GM23338 (cell line): ENCODE results near the gene ARRDC2. TPM values are rescaled to one million over a fixed set of nuclear protein-coding genes. Genes with fewer than 3 reads are reported as not detected.

Experiments used
- ATAC-seq: fragments of 200-7000 bp; cut with Tn5 transposase; 3 replicates; pipeline ENCODE4 v1.9.1; 2020
- DNase-seq: peaks from one replicate; pipeline ENCODE4 v3.0.0-alpha.2; 2015; ENCODE audit warnings: low spot score
- H2AFZ ChIP-seq: fragments of 200-600 bp; sonication (generic); 2 replicates; pipeline ENCODE4 v1.8.0; 2016; ENCODE audit warnings: antibody characterized with exemption, mild to moderate bottlenecking, moderate library complexity
- H3F3A ChIP-seq: fragments of 200-600 bp; sonication (generic); replicated peaks from 2 replicates; pipeline ENCODE4 v1.8.0; 2017; ENCODE audit warnings: antibody characterized with exemption, mixed run types, low read depth
- H3K27ac ChIP-seq: fragments of 200-600 bp; sonication (generic); 2 replicates; pipeline ENCODE4 v1.6.1; 2016; ENCODE audit warnings: low read depth
- H3K27me3 ChIP-seq: fragments of 200-600 bp; sonication (generic); 2 replicates; pipeline ENCODE4 v1.8.0; 2016; ENCODE audit warnings: mild to moderate bottlenecking, mixed run types, moderate library complexity; ENCODE audit not compliant: insufficient read depth
- H3K36me3 ChIP-seq: fragments of 200-600 bp; sonication (generic); 2 replicates; pipeline ENCODE4 v1.8.0; 2016; ENCODE audit warnings: mild to moderate bottlenecking; ENCODE audit not compliant: insufficient read depth
- H3K4me1 ChIP-seq: fragments of 200-600 bp; sonication (generic); 2 replicates; pipeline ENCODE4 v1.8.0; 2016; ENCODE audit warnings: mild to moderate bottlenecking, moderate library complexity; ENCODE audit not compliant: insufficient read depth
- H3K4me2 ChIP-seq: fragments of 200-600 bp; sonication (generic); 2 replicates; pipeline ENCODE4 v1.7.1; 2017; ENCODE audit warnings: mixed run types
- H3K4me3 ChIP-seq: fragments of 200-600 bp; sonication (generic); 2 replicates; pipeline ENCODE4 v1.6.1; 2016; ENCODE audit warnings: mixed run types
- H3K79me2 ChIP-seq: fragments of 200-600 bp; sonication (generic); replicated peaks from 2 replicates; pipeline ENCODE4 v1.8.0; 2017; ENCODE audit warnings: mild to moderate bottlenecking; ENCODE audit not compliant: insufficient read depth
- H3K9me2 ChIP-seq: fragments of 200-600 bp; sonication (generic); 2 replicates; pipeline ENCODE4 v1.8.0; 2017; ENCODE audit not compliant: insufficient read depth
- H4K20me1 ChIP-seq: fragments of 200-600 bp; sonication (generic); replicated peaks from 2 replicates; pipeline ENCODE4 v1.8.0; 2017; ENCODE audit warnings: mild to moderate bottlenecking; ENCODE audit not compliant: insufficient read depth
- H3K27ac Mint-ChIP-seq: 2 replicates; pipeline ENCODE4 v1.8.0; 2020; ENCODE audit warnings: inconsistent platforms, mild to moderate bottlenecking, moderate library complexity, mixed read lengths
- H3K27me3 Mint-ChIP-seq: 3 replicates; pipeline ENCODE4 v1.8.0; 2022; ENCODE audit warnings: low read depth, mild to moderate bottlenecking, moderate library complexity, mixed read lengths, inconsistent platforms; ENCODE audit not compliant: insufficient read depth, poor library complexity
- H3K36me3 Mint-ChIP-seq: 3 replicates; pipeline ENCODE4 v1.8.0; 2021; ENCODE audit warnings: low read depth, mild to moderate bottlenecking, inconsistent platforms, moderate library complexity, mixed read lengths
- H3K4me1 Mint-ChIP-seq: 3 replicates; pipeline ENCODE4 v1.8.0; 2020; ENCODE audit warnings: mild to moderate bottlenecking, inconsistent platforms, mixed read lengths
- H3K4me3 Mint-ChIP-seq: 3 replicates; pipeline ENCODE4 v1.8.0; 2021; ENCODE audit warnings: moderate library complexity, mild to moderate bottlenecking, inconsistent platforms, mixed read lengths
- H3K9me3 Mint-ChIP-seq: 3 replicates; pipeline ENCODE4 v1.8.0; 2020; ENCODE audit warnings: moderate library complexity, mild to moderate bottlenecking, inconsistent platforms, mixed read lengths
- CREB1 ChIP-seq: fragments of 250-450 bp; sonication (Bioruptor Pico); IDR thresholded peaks from 2 replicates; pipeline ENCODE4 v1.5.0; 2020; ENCODE audit warnings: low read depth, mild to moderate bottlenecking, moderate library complexity
- EZH2phosphoT487 ChIP-seq: fragments of 200-600 bp; sonication (generic); IDR thresholded peaks from one replicate; pipeline ENCODE4 v1.8.1; 2018; ENCODE audit warnings: antibody characterized with exemption; ENCODE audit not compliant: unreplicated experiment
- JUNB ChIP-seq: IDR thresholded peaks from one replicate; pipeline ENCODE4 v1.6.1; 2016; ENCODE audit warnings: antibody characterized with exemption; ENCODE audit not compliant: unreplicated experiment
- POLR2AphosphoS5 ChIP-seq: IDR thresholded peaks from 2 replicates; pipeline ENCODE4 v1.6.1; 2016; ENCODE audit warnings: antibody characterized with exemption, low read depth
- REST ChIP-seq: IDR thresholded peaks from one replicate; pipeline ENCODE4 v1.6.1; 2018; ENCODE audit warnings: antibody characterized with exemption; ENCODE audit not compliant: unreplicated experiment
- ZNF462 ChIP-seq: fragments of 250-450 bp; sonication (Bioruptor Pico); IDR thresholded peaks from 2 replicates; pipeline ENCODE4 v1.5.0; 2020; ENCODE audit warnings: mild to moderate bottlenecking, moderate library complexity
- polyA plus RNA-seq: library from polyadenylated mRNA; unstranded; fragments of >200 nt; fragmentation: Nextera tagmentation; extraction: Ambion mirVana; gene quantifications from 2 replicates; pipeline ENCODE4 v1.2.1, GENCODE V29; 2016
- total RNA-seq: library from RNA; depleted of rRNA; stranded (reverse); fragments of >200 nt; shearing (Covaris generic); gene quantifications from 2 replicates; pipeline ENCODE4 v1.2.3, GENCODE V29; 2014

Gene ARRDC2
- total and polyA plus RNA-seq, 2 experiments from 2014 or later: 2.4 to 7.1 TPM

- H2AFZ ChIP-seq: no peak overlapping the region
- peaks cover 5% of the 10 kb centered on the region; the same call in 1 of the 2 replicates for H3F3A ChIP-seq
- H3K4me3 Mint-ChIP-seq: peak overlapping the region; percentile 68; the same call in 1 of the 3 replicates
- no peak overlapping the region for H3K27ac ChIP-seq
- H3K4me2 ChIP-seq: no peak overlapping the region
- H3K79me2 ChIP-seq: no peaks in the 10 kb centered on the region
- H3K9me3 Mint-ChIP-seq: no peaks in the 10 kb centered on the region; the same call in 2 of the 3 replicates
- peaks cover 13% of the 10 kb centered on the region; the same call in 1 of the 2 replicates for H3K27me3 ChIP-seq
- peaks cover 11% of the 10 kb centered on the region; the same call in 1 of the 2 replicates for H3K4me1 ChIP-seq
- no peaks in the 10 kb centered on the region for H3K36me3 ChIP-seq
- H3K27me3 Mint-ChIP-seq: peaks cover 21% of the 10 kb centered on the region
- no peak overlapping the region for H3K4me3 ChIP-seq
- TF ChIP-seq REST: no peak
- no peak for TF ChIP-seq JUNB
- no peak for TF ChIP-seq CREB1 (CRISPR knock-in tag)
- TF ChIP-seq EZH2phosphoT487: no peak
- no peak for TF ChIP-seq POLR2AphosphoS5
- no peak for TF ChIP-seq ZNF462
- H3K9me2 ChIP-seq: no peaks in the 10 kb centered on the region
- H3K36me3 Mint-ChIP-seq: no peaks in the 10 kb centered on the region
- H4K20me1 ChIP-seq: no peaks in the 10 kb centered on the region; the same call in 1 of the 2 replicates
- ATAC-seq (no peak; the same call in 2 of the 3 replicates), DNase-seq (no peak)
- H3K27ac Mint-ChIP-seq: no peak overlapping the region
- peaks cover 17% of the 10 kb centered on the region for H3K4me1 Mint-ChIP-seq
Measured at GRCh38 chr19:17965370-17966128, 42.4 kb upstream of the ARRDC2 start.
